Measurements from ENCODE around the gene RNF224. TPM values are rescaled to one million over a fixed set of nuclear protein-coding genes. Genes with fewer than 3 reads are reported as not detected.

Gene RNF224
- polyA plus RNA-seq, 4 donors: 3.6 to 20.1 (median 12.5) TPM

DNA sequence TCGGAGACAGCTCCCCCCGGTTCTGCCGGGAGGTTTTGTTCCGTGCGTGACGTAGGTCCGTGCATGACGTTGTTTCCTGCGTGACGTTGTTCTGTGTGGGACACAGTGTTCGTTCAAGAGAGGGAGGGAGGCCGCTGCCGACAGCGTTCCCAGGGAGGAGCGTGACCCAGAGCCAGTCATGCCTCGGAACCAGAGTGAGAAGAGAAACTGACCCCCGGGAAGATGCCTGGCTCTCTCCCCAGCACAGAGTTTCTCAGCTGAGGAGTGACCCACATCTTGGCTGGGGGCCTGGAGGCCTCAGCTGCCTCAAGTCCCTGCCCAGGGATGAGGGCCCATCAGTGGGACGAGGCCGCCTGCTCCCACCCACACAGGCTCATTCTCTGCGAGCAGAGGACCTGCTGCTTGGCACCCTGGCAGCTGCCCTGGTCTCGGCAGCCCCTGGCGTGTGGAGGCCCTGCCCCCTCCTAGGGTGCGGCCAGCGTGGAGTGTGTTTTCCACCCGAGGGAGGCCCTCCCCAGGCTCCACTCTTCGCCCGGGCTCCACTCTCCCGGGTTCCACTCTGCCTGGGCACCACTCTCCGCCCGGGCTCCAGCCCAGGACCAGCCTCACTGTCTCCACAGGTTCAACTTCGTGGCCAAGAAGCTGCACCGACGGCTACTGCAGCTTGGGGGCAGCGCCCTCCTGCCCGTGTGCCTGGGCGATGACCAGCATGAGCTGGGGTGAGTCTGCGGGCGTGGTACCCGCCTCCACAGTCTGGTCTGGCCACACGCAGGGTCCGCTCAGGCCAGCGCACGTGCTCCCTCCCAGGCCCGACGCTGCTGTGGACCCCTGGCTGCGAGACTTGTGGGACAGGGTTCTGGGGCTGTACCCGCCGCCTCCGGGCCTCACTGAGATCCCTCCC lies 13.9 kb upstream of the RNF224 start:
- no peak for DNase-seq (ENCODE audit: low read depth in 4 of 4, low spot score in 2 of 4)

DNA sequence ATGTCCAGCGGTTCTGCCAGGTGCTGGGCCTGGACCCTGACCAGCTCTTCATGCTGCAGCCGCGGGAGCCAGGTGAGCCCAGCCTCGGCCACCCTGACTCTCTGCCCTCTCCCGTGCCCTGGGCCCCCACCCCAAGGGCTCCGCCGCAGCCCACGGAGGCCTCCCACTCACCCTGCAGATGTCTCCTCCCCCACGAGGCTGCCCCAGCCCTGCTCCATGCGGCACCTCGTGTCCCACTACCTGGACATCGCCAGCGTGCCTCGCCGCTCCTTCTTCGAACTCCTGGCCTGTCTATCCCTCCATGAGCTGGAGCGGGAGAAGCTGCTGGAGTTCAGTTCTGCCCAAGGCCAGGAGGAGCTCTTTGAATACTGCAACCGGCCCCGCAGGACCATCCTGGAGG lies 12.7 kb upstream of the RNF224 start:
- no peak for DNase-seq (ENCODE audit: low read depth in 4 of 4, low spot score in 2 of 4)

DNA sequence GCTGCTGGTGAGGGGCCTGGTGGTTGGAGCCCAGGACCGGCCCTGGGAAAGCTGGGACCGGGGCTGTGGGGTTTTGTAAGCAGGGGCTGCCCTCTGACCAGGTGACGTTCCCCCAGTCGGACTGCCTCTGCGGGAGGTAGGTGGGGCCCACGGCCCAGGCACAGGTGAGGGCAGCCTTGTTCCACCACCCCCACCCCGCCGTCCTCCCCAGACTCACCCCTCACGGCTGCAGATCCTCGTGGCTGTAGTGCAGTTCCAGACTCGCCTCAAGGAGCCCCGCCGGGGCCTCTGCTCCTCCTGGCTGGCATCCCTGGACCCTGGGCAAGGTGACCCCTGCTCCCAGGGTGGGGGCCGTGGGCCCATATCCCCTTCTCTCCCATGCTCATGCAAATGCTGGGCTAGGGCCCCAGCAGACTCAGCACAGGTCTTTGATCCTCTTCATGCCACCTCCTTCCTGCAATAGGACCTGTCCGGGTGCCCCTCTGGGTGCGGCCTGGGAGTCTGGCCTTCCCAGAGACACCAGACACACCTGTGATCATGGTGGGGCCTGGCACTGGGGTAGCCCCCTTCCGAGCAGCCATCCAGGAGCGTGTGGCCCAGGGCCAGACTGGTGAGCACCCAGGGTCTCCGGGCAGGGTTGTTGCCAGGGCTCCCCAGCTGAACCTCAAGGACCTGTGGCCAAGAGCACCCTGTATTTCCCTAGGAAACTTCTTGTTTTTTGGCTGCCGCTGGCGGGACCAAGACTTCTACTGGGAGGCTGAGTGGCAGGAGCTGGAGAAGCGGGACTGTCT lies 11.9 kb upstream of the RNF224 start:
- DNase-seq (ENCODE audit: low read depth in 4 of 4, low spot score in 2 of 4): no peak

DNA sequence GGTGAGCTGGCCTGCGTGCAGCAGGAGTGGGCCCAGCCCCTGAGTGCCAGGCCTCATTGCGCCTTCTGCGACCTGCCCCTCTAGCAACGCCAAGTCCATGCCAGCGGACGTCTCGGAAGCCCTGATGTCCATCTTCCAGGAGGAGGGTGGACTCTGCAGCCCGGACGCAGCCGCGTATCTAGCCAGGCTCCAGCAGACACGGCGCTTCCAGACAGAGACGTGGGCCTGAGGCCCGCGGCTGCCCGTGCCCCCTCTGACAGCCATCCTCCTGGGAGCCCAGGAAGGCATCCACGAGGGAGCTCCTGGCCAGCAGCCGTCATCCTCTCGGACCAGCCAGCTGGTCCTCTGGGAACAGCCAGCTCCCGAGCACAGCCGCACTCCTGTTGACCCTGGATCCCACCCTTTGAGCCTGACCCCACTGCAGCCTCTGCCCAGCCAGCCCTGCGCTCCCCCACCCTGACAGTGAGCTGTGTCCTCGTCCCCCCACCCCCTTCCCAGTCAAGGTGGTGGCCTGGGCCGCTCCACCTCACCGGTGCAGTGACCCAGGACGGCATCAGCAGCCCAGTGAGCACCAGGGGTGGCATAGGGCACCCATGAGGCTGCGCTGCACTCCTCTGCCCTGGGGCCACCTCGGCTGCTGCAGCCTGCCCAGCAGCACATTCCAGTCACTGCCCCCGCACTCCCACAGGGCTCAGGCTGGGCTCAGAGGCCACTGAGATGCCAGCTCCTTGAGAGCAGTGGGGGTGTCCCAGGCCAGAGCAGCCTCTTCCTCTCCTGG lies 10.9 kb upstream of the RNF224 start:
- no peak for DNase-seq (ENCODE audit: low read depth in 4 of 4, low spot score in 2 of 4)

DNA sequence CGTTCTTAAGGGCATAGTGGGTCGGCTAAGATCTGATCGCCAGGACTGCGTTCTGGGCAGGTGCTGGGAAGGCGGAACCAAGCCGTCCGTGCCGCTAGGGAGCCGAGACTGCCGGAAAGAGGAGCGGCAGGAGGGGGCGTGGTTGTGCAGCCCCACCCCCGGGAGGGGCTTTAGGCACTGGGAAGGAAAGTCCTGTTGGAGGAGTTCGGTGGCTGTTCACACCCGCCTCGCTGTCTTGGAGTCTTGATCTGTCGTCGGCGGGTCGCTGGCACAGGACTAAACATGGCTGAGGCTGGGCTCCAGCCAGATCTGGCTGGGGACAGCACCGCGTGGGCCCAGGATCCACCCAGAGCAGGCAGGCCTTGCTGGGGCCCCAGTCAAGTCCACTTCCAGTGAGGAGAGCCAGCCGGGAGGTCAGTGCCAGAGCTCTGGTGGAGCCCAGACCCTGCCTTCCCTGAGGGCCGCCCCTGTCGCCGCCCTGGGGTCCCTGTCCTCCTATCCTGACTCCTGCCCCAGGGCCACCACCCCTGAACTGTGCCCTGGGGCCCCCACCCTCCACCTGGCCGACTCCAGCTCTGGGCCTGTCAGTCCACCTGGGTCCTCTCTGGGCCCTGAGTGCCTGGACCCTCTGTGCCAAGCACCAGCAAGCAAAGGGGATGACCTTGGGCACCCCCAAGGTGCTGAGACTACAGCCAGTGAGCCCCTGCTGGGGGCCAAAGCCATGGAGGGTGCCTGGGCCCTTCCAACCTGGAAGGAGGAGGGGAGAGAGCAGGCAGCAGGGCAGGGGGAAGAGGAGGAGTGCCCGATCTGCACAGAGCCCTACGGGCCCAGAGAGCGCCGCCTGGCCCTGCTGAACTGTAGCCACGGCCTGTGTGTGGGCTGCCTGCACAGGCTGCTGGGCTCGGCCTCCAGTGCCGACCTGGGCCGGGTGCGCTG lies 9.8 kb upstream of the RNF224 start:
- no peak for DNase-seq (ENCODE audit: low read depth in 4 of 4, low spot score in 2 of 4)

DNA sequence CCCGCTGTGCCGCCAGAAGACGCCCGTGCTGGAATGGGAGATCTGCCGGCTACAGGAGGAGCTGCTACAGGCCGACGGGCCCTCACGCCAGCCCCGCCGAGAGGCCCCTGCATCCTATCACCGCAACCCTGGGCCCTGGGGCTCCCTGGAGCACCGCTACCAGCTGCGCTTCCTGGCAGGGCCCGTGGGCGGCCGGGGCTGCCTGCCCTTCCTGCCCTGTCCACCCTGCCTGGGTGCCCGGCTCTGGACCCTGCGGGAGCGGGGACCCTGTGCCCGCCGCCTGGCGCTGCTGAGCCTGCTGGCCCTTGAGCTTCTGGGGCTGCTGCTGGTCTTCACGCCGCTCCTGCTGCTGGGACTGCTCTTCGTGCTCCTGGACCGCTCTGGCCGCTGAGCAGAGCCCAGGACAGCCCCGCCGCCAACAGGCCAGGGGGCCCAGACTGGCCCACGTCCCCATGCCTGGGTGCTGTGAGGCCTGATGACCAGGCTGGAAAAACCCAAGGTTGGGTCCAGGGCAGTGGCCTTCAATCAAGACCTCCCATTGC lies 9.0 kb upstream of the RNF224 start:
- no peak for DNase-seq (ENCODE audit: low read depth in 4 of 4, low spot score in 2 of 4)

DNA sequence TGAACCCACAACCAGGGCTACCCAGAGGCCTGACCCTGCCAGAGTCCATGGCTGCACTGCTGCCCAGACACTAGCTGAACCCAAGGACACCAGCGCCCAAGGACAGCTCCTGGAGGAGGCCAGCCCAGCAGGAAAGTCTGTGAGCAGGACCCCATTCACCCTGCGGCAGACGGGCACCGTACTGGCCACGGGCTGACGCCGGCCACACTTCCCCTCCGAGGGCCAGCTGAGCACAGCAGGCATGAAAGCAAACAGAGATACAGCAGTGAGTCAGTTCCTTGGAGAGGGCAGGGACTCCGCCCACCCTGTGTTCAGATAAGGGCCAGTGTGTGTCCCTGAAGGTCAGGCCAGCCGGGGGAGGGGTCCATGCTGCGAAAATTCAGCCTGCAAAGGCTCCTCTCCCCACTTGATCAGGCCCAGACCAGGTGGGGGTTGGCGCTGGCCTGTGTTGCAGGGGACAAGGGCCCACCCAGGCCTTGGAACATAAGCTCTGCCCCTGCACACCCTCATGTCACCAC lies 8.5 kb upstream of the RNF224 start:
- DNase-seq (ENCODE audit: low read depth in 4 of 4, low spot score in 2 of 4): no peak

DNA sequence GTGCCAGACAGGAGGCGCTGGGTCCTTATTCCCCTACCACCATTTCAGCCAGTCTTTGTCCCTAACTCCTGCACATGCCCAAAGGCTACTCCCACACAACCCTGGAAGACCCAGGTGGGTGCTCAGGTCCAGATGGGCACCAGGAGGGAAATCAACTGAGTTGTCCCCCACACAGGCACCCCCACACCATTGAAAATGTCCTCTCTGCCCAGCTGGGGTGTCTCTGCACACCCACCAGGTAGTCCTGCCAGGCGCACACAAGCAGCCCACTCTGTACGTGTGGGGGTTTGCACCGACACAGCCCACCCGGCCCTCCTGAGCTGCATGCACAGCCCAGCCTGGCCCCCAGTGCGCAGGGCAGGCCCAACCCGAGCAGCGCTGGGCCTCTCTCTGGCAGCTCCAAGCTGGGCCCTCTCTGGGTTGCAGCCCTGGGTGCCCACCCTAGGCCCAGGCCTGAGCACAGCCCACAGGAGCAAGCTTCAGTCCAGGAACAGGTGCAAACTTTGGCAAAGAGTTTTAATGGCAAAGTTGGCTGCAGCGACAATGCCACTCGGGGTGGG lies 7.5 kb upstream of the RNF224 start:
- no peak for DNase-seq (ENCODE audit: low read depth in 4 of 4, low spot score in 2 of 4)

DNA sequence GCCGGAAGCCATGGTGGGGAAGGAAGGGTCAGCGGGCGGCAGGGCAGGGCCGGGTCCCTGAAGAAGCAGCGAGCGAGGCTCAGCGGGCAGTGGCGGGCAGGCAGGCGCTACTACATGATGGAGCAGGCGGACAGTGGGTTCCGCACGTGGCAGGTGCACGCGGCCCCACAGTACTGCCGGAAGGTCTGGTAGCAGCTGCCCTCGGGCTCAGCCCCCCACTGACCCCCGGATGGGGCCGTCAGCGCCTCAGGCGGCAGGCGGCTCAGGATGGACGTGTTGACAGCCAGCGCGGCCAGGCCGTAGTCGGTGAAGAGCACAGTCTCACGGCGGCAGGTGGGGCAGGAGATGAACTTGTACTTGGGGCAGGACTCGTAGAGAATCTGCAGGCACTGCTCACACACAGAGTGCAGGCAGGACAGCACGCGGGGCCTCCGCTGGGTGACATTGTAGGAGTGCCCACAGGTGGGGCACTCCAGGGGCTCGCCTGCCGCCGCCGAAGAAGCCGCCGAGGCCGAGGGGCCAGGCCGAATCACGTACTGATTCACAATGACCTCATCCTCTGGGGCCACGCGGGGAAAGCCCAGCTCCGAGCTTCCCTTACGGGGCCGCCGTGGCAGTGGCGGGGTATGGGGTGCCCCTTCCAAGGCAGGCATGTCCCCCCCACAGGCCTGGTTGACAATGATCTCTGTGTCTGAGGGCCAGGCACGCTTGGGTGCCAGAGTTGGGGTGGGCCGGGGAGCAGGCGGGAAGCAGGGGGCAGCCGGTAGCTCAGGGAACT lies 6.8 kb upstream of the RNF224 start:
- DNase-seq (ENCODE audit: low read depth in 4 of 4, low spot score in 2 of 4): no peak

DNA sequence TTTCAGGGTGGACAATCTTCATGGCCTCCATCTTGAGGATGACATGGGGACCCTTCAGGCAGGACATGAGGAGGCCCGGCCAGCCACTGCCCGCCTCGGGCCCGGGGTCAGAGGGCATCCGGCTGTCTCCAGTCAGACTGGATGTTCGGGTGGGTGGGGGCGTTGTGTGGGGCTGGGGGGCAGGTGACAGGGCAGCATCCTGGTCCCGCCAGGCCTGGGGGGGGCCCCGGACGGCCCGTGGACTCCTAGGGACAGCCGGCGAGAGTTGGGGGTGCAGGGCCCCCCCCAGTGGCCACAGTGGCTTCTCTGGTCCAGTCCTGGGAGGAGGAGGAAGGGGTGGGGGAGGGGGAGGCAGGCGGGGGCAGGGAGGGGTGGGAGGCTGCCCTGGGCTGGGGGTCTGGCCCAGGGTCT lies 6.2 kb upstream of the RNF224 start:
- no peak for DNase-seq (ENCODE audit: low read depth in 4 of 4, low spot score in 2 of 4)

DNA sequence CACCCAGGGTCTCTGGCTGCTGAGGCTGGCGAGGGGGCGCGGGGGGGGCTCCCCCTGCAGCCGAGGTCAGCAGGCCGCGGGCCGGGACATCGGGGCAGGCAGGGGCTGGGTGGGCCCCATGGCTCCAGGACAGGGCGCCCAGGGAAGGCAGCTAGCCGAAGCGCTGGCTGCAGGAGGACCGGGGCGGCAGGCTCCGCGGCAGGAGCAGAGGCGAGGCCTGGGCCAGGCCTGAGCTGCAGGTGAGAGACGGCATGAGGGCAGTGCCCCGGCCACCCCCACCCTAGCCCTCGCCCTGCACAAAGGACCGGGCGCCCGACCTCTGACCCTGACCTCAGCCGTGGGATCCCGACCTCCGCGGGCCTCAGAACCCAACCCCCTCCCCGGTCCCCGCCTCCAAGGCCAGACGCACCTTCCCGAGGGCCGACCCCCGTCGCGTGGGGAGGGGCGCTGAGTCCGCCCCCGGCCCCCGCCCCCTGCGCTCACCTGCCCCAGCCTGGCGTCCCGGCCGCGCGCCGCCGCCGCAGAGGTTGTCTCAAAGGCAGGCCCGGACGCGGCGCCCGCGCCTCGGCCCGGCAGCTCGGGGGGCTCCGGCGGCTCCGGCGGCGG lies 5.7 kb upstream of the RNF224 start:
- DNase-seq (ENCODE audit: low read depth in 4 of 4, low spot score in 2 of 4): no peak

DNA sequence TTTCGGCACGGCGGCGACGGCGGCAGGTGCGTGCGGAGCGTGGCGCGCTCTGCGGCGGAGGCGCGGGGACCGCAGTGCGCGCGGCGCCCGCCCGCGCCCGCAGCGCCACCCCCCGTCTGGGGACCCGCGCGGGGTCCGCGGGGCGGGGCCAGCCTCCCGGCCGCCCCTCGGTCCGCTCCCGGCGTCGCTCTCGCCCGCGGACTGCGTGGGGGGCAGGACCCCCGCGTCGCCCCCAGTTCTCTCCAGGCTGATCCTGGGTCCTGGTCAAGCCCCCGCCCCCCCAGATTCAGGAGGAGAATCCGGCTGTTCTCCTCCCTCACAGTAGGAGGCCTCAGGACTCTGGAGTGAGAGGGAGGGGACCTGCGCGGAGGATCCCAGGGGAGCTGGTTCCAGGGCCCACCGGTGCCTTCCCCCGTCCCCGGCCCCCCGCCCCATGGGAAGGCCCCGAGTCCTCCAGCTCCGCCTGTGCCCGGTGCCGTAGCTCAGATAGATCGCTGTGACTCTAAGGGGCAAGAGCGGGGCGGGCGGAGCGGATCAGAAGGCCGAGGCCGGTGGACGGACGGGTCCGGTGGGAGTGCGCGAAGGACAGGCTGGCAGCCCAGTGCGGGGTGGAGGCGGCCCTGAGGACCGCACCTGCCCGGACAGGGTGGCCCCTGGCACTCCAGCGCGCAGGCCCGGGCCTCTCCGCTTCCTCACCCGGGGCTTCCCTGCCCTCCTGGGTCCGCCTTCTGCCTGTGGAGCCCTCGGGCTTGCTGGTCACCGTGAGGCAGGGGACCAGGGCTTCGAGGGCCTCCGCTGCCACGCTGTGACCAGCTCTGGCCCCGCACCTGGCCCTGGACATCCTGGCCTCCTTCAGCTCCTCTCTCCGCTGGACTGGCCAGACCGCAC lies 4.9 kb upstream of the RNF224 start, which contains the start of gene RNF208:
Gene RNF208, minus strand, starts transcription at position 51 of the 888 bp plus-strand sequence. CDS start 1,028 bp downstream, outside the sequence.
- no peak for DNase-seq (ENCODE audit: low read depth in 4 of 4, low spot score in 2 of 4)

DNA sequence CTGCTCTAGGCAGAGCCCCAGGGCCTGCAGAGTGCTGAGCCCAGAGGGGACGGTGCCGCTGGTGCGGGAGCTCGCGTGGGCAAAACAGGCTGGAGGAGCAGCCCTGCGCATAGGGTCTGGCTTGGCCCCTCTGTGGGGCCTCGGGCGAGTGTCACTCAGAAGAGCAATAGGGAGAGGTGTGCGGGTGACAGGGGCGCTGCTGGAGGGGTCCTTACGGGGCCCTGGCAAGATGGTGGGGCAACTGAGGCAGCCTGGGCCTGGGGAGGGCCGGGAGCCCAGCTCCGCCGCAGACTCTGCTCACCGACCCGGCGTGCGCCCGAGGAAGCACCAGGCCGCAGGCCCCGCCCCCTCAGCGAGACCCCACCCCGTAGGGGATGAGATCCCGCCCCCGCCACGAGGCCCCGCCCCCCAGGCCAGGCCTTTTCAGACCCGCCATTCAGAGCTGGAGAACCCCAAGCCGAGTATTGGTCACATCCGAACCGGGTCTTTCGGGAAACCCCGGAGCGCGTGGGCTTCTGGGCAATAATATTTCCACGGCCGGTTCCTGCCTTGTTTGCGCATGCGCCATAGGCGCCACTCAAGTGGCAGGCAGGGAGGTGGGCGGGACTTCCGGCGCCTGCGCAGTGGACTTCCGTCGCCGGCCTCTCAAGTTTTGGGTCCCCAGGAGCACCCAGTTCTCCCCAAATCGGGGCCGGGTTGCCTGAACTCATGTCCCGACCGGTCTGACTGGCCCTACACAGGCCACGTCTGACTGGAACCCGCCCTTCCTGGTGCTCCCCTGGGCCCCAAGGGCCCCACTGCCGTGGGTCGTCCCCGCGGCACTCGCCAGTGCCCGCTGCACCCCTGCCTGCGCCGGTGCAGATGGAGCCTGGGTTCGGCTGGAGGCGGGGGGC lies 4.0 kb upstream of the RNF224 start:
- DNase-seq (ENCODE audit: low read depth in 4 of 4, low spot score in 2 of 4): peak; percentile 87 to 94 (median 90)

DNA sequence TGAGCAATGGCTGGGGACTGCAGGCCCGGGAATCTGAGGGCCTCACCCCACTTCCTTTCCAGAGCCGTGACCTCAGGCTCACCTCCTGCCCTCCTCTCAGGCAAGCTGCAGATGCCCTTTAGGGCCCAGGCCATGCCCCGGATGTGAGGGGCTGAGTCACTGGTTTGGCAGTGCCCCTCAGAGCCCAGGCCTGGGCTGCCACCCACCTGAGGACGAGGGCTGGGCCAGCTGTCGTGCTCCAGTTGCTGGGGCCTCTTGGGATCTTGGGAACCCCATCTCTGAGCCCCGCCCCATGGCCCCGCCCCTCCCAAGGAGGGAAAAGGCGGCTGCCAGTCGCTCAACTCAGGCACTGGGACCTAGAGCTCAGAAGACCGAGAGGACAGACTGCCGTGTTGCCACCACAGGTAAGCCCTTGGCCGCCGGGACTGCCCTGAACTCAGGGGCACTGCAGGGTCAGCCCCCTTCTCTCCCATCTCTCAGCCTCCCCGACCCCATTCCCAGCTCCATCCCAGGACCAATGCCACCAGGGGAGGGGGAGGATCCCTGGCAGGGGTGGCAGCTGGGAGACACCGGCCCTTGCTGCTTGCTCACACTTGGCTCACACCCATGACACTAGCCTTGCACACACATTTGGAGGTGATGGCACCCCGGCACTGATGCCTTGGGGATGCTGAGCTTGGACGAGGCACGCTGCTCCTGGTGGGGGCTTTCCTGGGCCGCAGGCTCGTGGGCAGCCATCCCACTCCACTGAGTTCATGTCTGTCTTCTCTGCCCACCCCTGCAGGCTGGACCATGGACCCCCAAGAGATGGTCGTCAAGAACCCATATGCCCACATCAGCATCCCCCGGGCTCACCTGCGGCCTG lies 2.2 kb upstream of the RNF224 start, which contains the start of gene CYSRT1:
Gene CYSRT1, plus strand, starts transcription at position 345 of the 865 bp plus-strand sequence. Its CDS starts 448 bp downstream, at position 793.
- DNase-seq (ENCODE audit: low read depth in 4 of 4, low spot score in 2 of 4): no peak

All from left renal cortex interstitium (tissue), 4 donors.